Endothelial cell of umbilical vein (primary cell): Measurements from ENCODE around the gene HSFX2.
"Not testable (repeated sequence)": the region's sequence is repeated elsewhere in the genome, so short reads cannot be mapped to it uniquely, and the experiment has no call there.

Source experiments
- POLR2A ChIP-seq: IDR thresholded peaks from 2 replicates; pipeline ENCODE4 v1.6.1; 2012; ENCODE audit warnings: low read depth, mild to moderate bottlenecking, control low read depth, low read length
- TF ChIP-seq, protein P1 (sequence below), 2 donors: IDR thresholded peaks; 1 replicate in 1 of 2; 2 replicates in 1 of 2; pipeline ENCODE4 v1.5.1; 2011; ENCODE audit warnings: low read length in 2 of 2, mild to moderate bottlenecking in 2 of 2, moderate library complexity in 2 of 2, control low read depth in 1 of 2, inconsistent platforms in 1 of 2, low read depth in 1 of 2; ENCODE audit not compliant: insufficient read depth in 1 of 2; ENCODE audit errors: extremely low read depth in 1 of 2

DNA sequence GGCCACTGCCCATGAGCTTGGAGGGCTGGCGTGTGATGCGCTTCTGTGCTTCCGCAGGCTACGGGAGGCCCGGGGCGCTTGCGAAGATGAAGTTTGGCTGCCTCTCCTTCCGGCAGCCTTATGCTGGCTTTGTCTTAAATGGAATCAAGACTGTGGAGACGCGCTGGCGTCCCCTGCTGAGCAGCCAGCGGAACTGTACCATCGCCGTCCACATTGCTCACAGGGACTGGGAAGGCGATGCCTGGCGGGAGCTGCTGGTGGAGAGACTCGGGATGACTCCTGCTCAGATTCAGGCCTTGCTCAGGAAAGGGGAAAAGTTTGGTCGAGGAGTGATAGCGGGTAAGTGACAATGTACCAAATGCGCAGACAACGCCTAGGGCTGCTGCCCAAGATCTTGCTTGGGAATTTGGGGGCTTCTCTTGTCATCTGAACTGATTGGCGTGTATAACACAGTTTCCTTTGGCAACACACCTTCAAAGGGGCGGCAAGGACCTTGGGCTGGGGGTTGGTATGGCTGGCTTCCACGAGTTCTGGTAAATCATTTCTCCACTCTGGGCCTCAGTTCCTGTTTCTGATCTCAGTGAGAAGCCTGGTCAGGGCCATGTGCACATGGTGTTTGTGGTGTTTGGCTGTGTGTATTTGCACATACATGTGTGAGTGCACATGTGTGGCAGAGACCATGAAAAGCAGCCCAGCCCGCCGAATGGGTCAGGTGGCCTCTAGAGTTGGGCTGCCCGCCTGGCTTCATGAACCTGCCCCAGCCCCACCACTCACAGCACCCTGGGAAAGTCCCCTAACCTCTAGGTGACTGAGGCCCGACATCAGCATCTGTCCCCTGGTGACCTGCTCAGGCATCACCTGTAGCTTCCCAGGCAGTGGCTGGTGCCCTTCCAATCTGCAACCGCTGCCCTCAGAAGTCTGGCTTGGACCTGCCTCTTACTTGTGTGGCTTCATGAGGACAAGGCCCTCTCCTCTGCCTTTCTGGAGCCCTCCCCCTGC is 49.3 kb downstream of the HSFX2 start:
- TF ChIP-seq, protein P1, sequence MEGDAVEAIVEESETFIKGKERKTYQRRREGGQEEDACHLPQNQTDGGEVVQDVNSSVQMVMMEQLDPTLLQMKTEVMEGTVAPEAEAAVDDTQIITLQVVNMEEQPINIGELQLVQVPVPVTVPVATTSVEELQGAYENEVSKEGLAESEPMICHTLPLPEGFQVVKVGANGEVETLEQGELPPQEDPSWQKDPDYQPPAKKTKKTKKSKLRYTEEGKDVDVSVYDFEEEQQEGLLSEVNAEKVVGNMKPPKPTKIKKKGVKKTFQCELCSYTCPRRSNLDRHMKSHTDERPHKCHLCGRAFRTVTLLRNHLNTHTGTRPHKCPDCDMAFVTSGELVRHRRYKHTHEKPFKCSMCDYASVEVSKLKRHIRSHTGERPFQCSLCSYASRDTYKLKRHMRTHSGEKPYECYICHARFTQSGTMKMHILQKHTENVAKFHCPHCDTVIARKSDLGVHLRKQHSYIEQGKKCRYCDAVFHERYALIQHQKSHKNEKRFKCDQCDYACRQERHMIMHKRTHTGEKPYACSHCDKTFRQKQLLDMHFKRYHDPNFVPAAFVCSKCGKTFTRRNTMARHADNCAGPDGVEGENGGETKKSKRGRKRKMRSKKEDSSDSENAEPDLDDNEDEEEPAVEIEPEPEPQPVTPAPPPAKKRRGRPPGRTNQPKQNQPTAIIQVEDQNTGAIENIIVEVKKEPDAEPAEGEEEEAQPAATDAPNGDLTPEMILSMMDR (IDR thresholded peaks at IDR 0.05; ENCODE audit: extremely low read depth in 1 of 2, insufficient read depth in 1 of 2, low read depth in 1 of 2, low read length in 2 of 2): not testable (repeated sequence)
- TF ChIP-seq POLR2A: not testable (repeated sequence)
